HG03342 (cell line): ENCODE data around the gene CDKN3.
"Not testable (repeated sequence)": the region's sequence is repeated elsewhere in the genome, so short reads cannot be mapped to it uniquely, and the experiment has no call there.

Experiments
- ATAC-seq: cut with Tn5 transposase; IDR thresholded peaks from one replicate; pipeline ENCODE4 v1.9.1; 2021; ENCODE audit warnings: mild to moderate bottlenecking, moderate library complexity; ENCODE audit not compliant: unreplicated experiment

Gene CDKN3

DNA sequence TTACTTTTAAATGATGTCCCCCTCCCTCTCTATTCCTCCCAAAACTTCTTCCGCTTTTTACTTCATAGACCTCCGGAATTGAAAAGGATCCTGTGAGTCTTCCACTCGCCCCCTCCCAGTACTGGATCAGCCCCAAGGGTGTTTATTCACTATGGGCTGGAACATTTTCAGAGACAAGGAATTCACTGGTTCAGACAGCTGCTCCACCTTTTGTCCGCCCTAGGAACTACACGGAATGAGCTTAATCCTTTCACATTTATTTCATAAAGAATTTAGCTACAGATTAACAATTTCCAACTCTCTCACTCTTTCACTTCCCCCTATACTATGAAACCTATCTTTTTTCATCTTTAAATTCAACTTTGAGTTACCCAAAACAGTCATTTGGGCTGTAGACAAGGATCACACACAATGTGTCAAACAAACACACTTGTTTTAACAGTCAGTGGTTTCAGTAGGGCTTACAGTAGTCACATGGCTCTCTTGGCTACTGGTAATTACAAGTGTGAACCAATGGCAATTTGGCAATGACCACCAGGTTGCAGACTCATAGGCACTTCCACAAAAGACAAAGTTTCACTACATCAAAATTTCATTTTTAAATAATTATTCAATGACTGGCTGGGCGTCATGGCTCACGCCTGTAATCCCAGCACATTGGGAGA is 23.8 kb downstream of the CDKN3 start:
- ATAC-seq, result no peak

DNA sequence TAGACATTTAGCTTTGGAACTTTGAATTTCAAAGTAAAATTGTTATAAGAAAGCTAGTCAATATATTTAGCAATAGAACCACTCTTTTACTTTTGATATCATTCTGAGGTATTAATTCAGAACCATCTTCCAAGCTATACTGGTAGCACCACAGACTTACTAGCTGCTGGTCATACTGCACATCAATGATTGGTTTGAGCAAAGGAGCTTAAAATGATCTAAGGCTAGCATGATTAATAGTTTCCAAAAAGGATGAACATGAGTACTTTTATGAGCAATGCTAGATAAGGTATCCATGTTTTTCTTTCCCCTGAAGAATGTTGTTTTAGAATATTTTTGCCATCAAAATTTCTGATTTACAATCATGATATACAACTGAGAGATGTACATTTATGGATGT is 27.2 kb downstream of the CDKN3 start:
- ATAC-seq, result no peak

DNA sequence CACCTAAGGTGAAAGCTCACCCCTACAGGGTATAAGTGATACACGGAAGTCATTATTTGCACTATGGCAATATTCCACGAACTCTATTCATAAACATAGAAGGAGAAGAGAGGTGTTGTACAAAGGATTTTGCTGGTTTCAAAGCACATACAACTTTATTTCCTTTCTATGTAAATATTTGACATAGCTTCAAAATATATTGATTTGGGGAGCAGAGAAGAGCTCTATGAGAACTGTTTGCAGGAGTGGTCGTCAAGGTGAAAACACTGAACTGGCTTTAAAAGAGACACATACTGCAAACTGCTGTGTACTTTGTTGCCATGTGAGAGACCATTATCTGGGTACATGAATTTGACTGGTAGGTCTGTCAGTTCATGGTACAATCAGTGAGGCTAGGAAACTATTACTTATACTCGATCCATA is 27.7 kb downstream of the CDKN3 start:
- no peak for ATAC-seq

DNA sequence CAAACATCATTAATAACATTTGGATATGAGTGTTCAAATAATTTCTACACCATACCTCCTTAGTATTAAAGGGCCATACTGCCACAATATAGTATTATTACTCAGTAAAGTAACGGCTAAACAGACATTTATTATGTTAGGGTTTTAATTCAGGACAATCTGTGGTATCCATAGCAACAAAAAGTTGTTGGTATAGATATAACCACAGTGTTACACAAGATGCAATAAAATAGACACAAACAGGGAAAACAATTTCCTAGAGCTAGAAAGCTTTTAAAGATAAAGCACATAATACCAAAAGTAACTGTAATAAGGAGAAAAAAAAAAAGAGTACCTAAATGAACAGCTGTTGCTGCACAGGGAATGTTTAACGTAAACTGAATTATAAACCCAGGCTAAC is 28.3 kb downstream of the CDKN3 start:
- ATAC-seq, result no peak

DNA sequence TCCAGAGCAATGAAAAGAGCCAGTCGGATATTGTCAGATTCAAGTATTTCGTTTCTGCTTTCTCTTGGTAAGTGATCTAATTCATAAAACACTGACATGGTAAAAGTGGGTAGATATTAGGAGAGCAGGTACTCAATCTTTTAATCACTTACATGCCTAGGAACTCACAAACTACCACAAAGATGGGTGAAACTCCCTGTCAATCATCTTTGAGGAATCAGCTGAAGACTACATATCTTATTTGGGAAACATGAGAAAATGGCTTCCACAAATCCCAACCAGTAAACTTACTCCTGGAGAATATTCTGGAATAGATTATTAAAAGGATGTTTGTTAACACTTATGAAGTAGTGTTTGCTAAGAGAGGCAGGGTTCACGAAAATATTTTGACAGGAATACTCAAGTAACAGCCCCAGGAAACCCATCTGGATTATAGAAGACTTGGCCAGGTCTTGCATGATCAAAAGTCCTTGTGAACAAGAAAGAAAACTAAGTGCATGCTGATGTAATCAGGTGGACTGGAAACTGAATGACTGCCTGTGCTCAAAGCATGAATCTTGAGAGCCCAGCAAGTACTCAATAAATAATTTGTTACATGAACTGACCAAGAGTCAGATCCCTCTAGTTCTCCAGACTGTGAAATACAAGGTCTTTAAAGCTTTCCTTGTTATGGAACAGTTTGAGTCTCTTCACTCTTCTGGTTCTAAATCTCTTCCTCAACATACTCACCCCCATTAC is 28.9 kb downstream of the CDKN3 start:
- no peak for ATAC-seq

DNA sequence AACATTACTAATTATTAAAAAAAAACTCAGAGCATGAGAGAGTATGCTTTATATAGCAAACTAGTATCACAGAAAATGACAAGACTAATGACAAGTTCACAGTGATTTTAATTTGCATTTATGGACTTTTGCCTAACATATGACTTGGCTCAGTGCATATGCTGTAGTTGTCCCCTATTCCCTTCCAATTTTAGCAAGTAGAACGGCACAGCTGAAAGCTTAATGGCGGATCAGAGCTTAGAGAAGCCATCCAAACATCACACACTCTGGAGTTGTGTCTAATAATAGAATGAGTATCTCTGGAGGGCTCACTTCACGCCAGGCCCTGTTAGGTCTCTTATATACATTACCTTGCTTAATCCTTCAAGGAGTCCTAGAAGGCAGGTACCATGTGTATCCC is 31.1 kb downstream of the CDKN3 start:
- ATAC-seq, result no peak

DNA sequence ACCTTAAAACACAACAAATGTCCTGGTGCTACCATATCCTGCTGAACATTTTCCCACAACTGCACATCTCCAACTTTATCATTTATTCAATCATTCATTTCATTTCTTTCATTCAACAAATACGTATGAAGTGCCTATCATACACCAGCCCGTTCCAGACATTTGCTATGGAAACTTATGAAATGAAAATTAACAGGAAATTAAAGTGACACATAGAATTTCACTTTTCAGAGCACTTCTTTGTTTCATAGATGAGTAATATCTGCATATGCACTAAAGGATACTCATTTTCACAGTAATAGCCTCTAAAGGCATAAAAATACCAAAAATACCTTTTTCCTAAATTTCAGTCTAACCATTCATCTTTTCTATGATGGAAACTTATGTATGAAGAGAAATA is 31.7 kb downstream of the CDKN3 start:
- no peak for ATAC-seq

DNA sequence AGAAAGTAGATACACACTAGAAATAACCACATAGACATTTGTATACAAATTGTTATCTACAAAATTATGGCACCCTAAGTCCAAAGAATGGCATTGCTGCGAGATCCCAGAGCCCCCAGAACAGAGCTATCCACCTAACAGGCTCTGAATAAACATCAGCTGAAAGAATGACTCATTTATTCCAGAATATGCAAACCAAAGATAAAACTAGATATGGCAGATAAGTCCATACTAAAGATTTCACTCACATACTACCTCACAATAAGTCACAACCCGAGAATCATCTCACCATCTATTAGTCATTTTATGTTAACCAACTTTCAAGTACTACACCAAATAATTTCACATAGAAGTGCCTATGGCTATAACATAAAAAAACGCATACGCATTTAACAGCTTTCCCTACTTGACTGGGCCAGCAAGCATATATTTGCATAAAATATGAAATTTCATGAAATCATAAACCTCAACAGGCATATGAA is 38.7 kb downstream of the CDKN3 start:
- ATAC-seq, result peak; percentile 71

DNA sequence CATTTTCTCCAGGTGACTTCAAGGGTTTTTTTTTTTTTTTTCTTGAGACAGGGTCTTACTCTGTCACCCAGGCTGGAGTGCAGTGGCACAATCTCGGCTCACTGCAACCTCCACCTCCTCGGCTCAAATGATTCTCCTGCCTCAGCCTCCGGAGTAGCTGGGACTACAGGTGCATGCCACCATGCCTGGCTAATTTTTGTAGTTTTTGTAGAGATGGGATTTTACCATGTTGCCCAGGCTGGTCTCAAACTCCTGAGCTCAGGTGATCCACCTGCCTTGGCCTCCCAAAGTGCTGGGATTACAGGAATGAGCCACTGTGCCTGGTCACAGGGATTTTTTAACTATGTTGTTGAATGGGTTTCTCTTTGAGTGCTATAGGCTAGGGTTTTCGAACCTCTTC is 41.1 kb downstream of the CDKN3 start:
- ATAC-seq, result not testable (repeated sequence)

DNA sequence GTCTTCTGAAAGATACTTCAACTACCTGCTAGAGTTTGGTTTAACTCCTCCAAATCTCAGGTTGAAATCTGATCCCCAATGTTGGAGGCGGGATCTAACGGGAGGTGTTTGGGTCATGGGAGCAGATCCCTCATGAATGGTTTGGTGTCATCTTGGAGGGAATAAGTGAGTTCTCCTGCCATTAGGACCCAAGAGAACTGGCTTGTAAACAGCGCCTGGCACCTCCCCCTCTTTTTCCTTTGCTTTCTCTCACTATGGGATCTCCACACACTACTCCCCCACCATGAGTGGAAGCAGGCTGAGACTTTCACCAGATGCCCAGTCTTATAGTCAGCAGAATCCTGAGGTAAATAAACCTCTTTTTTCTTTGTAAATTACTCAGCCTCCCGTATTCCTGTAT is 41.9 kb downstream of the CDKN3 start:
- ATAC-seq, result no peak

DNA sequence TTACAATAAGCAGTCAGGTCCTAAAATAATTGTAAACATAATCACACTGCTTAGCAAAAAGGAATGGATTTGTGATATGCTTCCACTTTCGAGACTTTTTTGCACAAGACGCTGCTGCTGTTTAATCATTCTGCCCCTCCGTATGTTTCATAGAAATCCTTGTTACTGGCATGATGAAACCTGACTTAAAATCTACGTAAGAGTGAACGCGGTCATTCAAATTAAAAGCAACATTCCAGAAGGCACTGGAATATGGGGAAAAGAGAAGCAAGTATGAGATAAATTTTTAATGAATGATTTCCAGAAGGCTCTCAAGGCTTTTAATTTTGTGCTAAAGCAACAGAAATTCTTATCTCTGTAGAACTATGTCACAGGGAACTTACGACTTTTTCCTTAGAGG is 43.2 kb downstream of the CDKN3 start:
- ATAC-seq, result no peak

DNA sequence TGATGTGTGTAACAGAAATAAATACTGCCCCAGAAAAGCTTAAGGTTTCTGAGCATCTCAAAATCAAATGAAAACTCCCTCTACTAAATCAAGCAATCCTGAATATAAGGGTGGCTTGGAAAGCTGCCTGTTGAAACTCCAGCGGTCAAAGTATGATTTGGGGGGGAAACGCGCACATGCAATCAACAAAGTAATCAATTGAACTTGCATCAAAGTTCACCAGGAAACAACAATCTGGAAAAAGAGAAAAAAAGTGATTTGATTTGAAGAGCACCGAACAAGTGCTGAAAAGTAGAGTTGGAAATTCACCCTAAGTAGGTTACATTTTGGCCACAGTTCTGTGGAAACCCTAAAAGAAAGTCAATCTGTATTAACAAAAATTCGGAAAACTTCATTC is 43.7 kb downstream of the CDKN3 start:
- no peak for ATAC-seq

DNA sequence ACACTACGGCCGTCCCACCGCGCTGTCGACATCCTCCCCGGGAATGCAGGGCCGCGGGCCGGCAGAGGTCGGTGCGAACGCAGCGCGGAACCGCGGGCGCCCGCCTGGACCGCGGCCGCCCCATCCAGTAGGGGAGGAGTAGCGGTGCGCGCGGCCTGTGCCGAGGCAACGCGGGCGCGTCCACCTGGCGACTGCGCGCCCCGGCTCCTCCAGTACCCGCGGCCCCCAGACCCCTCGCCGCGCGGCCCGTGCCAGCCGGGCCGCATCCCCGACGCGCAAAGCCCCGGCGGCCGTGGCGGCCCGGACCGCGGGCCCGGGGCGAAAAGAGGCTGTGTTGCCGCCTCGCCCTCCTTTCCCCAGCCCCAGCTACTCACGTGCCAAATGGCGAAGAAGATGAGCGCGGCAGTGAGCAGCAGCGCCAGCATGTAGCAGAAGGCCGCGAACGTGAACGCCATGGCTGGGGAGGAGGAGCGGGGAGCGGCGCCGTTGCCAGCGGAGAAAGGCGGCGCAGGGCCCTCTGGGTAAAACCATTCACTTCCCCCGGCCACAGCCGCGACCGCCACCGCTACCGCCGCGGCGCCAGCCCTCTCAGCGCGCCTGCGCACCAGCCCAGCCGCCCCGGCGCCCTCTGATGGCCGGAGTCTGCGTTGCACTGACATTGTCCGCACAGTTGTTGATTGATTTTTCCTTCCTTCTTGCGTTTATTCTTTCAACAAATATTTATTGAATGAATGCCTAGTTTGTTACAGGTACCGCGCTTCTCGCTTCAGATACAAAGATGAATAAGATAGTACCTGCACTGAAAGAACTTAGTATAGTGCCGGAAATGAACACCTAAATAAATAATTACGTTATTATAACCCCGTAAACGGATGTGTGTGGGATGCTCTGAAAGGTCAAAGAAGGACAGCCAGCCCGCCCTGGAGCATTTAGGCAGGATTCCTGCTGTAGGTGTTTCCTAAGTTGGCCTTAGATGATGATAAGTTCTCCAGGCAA is 44.4 kb downstream of the CDKN3 start, which contains the start of gene CNIH1:
Gene CNIH1 (minus strand): TSS at position 502 of the 996 bp plus-strand sequence. CDS start 47 bp downstream, at position 455.
- ATAC-seq, result peak; percentile 94

DNA sequence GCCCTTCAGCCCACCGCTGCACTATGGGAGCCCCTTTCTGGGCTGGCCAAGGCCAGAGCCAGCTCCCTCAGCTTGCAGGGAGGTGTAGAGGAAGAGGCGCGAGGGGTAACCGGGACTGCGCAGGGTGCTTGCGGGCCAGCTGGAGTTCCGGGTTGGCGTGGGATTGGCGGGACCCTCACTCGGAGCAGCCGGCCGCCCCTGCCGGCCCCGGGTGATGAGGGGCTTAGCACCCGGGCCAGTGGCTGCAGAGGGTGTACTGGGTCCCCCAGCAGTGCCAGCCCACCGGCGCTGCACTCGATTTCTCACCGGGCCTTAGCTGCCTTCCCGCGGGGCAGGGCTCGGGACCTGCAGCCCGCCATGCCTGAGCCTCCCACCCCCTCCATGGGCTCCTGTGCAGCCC is 46.2 kb downstream of the CDKN3 start:
- not testable (repeated sequence) for ATAC-seq

DNA sequence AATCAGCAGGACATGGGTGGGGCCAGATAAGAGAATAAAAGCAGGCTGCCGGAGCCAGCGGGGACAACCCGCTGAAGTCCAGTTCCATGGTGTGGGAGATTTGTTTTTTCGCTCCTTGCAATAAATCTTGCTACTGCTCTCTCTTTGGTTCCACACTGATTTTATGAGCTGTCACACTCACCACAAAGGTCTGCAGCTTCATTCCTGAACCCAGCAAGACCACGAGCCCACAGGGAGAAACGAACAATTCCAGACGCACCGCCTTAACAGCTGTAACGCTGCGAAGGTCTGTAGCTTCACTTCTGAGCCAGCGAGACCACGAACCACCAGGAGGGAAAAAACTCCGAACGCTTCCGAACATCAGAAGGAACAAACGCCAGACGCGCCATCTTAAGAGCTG is 47.2 kb downstream of the CDKN3 start:
- ATAC-seq, result no peak

DNA sequence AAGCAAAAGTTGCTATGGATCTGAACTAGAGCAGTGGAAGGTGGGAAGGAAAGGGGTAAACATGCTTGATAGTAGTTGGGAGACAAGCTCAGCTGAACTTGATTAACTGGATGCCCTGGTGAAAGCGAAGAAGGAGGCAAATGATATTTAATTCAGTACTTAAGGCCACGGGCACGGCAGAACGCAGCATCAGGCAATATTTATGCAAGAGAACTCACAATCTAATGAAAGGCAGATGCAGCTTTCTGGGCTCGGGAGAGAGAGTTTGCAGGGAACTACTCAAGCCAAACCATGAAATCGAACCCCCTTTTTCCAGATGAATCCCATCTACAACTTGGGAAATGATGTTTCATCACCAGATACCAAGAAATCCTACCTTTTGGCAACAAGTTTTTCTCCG is 47.9 kb downstream of the CDKN3 start:
- no peak for ATAC-seq

DNA sequence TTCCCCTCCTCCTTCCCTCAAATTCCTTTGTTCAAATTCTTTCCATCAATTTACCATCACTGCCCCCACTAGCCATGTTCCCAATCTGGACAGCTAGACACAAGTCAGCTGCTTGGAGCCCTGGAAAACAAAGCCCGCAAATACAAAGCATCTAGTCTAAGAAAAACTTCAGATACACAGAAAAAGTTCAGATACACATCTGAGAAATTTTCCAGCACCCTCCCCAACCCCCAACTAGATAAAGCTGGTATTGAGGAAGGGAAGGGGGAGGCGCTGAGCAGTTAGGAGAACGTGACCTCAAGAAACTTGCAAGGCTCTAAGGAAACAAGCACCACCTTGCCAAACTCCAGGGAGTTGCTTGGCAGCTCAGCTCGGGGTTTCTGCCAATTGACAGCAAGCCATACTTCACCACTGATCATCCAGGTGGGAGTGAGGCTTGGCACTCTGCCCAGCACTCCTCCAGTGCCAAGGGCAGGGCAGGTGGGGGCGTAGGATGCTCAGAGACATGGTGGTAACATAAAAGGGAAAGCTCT is 49.4 kb downstream of the CDKN3 start:
- no peak for ATAC-seq

DNA sequence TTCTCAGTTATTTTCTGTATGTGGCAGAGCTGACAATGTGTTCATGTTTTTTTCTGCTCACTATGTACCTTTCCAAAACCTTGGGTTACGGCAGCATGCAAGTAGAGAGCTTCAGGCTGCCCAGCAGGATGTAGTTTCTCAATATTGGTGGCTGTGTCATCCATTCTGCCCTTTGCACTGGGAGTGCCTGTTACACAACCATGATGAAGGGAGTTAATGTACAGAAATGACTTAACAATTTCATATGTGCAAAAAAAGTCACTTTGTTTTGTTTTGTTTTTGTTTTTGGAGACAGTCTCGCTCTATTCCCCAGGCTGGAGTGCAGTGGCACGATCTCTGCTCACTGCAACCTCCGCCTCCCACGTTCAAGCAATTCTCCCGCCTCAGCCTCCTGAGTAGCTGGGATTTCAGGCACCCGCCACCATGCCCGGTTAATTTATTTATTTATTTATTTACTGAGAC is 50.5 kb downstream of the CDKN3 start:
- ATAC-seq, result no peak

DNA sequence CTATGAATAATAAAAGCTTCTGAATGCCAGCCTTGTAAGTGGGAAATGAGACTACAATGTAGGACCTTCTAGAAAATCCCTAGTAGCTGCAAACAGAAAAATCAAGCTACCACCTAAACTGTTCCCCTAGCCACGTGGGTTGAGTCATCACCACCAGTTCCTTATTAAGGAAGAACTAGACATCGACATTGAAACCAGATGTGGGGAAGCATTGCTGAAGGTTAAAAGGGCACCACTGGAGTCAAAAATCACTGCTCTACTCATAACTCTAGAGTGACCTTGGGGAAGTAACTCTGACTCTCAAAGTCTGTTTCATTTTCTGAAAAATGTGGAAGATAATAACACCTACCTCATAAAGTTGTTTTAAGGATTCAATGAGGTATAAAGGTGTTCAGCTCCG is 53.7 kb downstream of the CDKN3 start:
- ATAC-seq, result no peak

DNA sequence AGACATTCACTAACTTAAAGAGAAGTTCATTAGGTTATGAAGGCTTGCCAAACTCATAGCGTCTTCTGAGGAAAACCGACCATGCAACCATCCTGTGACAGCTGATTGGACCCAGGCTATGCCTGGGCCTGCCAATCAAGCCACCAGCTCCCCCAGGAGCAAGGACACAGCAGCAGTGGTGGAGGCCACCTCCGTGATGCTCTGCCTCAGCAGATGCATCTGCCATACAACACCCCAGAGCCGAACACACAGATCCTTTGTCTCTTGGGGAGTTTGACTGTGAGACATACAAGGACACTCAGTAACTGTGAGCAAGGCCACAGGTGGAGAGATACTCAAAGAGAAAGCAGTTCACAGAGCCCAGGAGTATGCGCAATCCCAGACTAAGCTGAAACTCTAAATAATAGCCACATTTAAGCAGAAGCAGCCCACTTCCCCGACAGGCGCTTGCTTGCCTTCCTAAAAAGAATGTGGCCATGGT is 54.4 kb downstream of the CDKN3 start:
- ATAC-seq, result no peak

DNA sequence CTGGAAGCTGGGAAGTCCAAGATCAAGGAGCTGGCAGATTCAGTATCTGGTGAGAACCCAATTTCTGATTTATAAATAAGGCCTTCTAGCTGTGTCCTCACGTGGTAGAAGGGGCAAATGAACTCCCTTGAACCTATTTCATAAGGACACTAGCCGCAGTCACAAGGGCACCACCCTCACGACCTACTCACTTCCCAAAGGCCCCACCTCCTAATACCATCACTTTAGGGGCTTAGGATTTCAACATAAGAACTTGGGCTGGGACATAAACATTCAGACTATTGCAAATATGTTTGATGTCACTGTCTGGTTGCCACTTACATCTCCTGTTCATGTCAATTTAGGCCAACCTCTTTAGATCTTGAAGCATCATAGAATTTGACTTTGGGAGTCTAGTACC is 55.2 kb downstream of the CDKN3 start:
- no peak for ATAC-seq
